HG02885 (cell line): ENCODE measurements around the gene RPS10.

Experiments
- ATAC-seq: cut with Tn5 transposase; IDR thresholded peaks from one replicate; pipeline ENCODE4 v1.9.1; 2021; ENCODE audit warnings: mild to moderate bottlenecking; ENCODE audit not compliant: unreplicated experiment, poor library complexity

Gene RPS10

GRCh38 chr6:34425498-34426410, at the start of gene RPS10:
RPS10 (minus strand) TSS chr6:34426069; CDS start chr6:34425221, 848 bp downstream.
- peak; percentile 85 for ATAC-seq

- no peak for ATAC-seq
Observed at GRCh38 chr6:34475238-34475682, 49.4 kb upstream of the RPS10 start.

GRCh38 chr6:34474754-34475153, 48.9 kb upstream of the RPS10 start:
- no peak for ATAC-seq

GRCh38 chr6:34473967-34474366, 48.1 kb upstream of the RPS10 start:
- no peak for ATAC-seq

GRCh38 chr6:34472425-34472824, 46.6 kb upstream of the RPS10 start:
- ATAC-seq, result no peak

- ATAC-seq, result no peak
Observed at GRCh38 chr6:34469499-34469898, 43.6 kb upstream of the RPS10 start.

GRCh38 chr6:34468378-34468892, 42.6 kb upstream of the RPS10 start:
- peak; percentile 42 for ATAC-seq

- no peak for ATAC-seq
Observed at GRCh38 chr6:34466242-34467185, 40.6 kb upstream of the RPS10 start.

- ATAC-seq, result no peak
Observed at GRCh38 chr6:34465531-34466241, 39.8 kb upstream of the RPS10 start, which contains the start of gene PACSIN1. PACSIN1 (plus strand) TSS chr6:34466076; CDS start chr6:34526306, 60,230 bp downstream.

GRCh38 chr6:34463849-34464248, 38.0 kb upstream of the RPS10 start:
- ATAC-seq, result no peak

- no peak for ATAC-seq
Observed at GRCh38 chr6:34463299-34463698, 37.4 kb upstream of the RPS10 start.

GRCh38 chr6:34462551-34462971, 36.7 kb upstream of the RPS10 start:
- ATAC-seq, result no peak

- ATAC-seq, result no peak
Observed at GRCh38 chr6:34462010-34462409, 36.1 kb upstream of the RPS10 start.

GRCh38 chr6:34460796-34461507, 35.1 kb upstream of the RPS10 start:
- ATAC-seq, result no peak

GRCh38 chr6:34459899-34460593, 34.2 kb upstream of the RPS10 start:
- ATAC-seq, result no peak

- no peak for ATAC-seq
Observed at GRCh38 chr6:34457742-34458735, 32.2 kb upstream of the RPS10 start.

- ATAC-seq, result no peak
Observed at GRCh38 chr6:34457382-34457741, 31.5 kb upstream of the RPS10 start.

GRCh38 chr6:34455831-34456230, 30.0 kb upstream of the RPS10 start:
- no peak for ATAC-seq
